Activated naive CD4-positive, alpha-beta T cell treated with anti-CD3 and anti-CD28 coated beads, Interleukin-2, amount 50 U/mL, for 72 hours (primary cell): ENCODE measurements around the gene XIRP2. TPM values are rescaled to one million over a fixed set of nuclear protein-coding genes. Genes with fewer than 3 reads are reported as not detected.

ENCODE experiments used
- ATAC-seq, 2 donors: fragments of 150-1000 bp; cut with Tn5 transposase; 2 replicates each; pipeline ENCODE4 v1.10.0; 2021; ENCODE audit warnings: mild to moderate bottlenecking in 2 of 2, moderate library complexity in 2 of 2
- DNase-seq, 2 donors: peaks; one replicate each; pipeline ENCODE4 v3.0.0; 2021 to 2022; ENCODE audit warnings: low spot score in 2 of 2
- H3K27ac Mint-ChIP-seq, 2 donors: one replicate each; pipeline ENCODE4 v1.8.0; 2022; ENCODE audit warnings: mild to moderate bottlenecking in 2 of 2, mixed read lengths in 2 of 2
- H3K36me3 Mint-ChIP-seq, 2 donors: one replicate each; pipeline ENCODE4 v1.8.0; 2022; ENCODE audit warnings: mixed read lengths in 2 of 2
- H3K9me3 Mint-ChIP-seq, 2 donors: one replicate each; pipeline ENCODE4 v1.8.0; 2022; ENCODE audit warnings: mixed read lengths in 2 of 2
- total RNA-seq, 2 donors: library from RNA; stranded (reverse); gene quantifications; one replicate each; pipeline ENCODE4 v1.2.3, GENCODE V29; 2022

Gene XIRP2
- total RNA-seq, 2 donors from 2014 or later, result not detected

- no peak for DNase-seq
- Mint-ChIP-seq H3K27ac (no peak overlapping the region), H3K36me3 (no peaks in the 10 kb centered on the region), H3K9me3 (no peaks in the 10 kb centered on the region)
- no peak for ATAC-seq
Measured at GRCh38 chr2:166921261-166921896, 33.1 kb downstream of the XIRP2 start.

- DNase-seq, result no peak
- no peak overlapping the region for H3K27ac Mint-ChIP-seq
- no peaks in the 10 kb centered on the region for H3K9me3 Mint-ChIP-seq
- H3K36me3 Mint-ChIP-seq, result no peaks in the 10 kb centered on the region
- no peak for ATAC-seq
Measured at GRCh38 chr2:166924967-166925366, 36.7 kb downstream of the XIRP2 start.

DNA sequence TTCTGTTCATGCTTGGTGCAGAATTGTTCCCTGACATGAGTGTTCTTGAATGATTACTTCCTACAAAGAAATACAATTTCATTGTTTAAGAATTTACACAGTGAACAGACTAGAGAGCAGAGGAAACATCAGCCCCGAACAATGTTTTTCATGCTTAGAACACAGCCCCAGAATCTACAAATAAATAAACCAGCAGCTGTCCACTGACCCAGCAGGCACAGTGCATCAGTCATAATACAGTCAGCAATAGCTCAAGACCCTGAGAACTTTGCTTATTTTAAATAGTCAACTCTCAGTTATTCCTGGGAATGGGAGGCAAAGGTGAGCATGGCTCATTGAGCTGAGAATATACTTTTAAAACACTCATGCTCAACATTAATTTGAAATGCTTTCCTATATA is 38.4 kb downstream of the XIRP2 start:
- Mint-ChIP-seq H3K27ac (no peak overlapping the region), H3K36me3 (no peaks in the 10 kb centered on the region), H3K9me3 (no peaks in the 10 kb centered on the region)
- no peak for ATAC-seq
- no peak for DNase-seq

- no peaks in the 10 kb centered on the region for H3K36me3 Mint-ChIP-seq
- H3K9me3 Mint-ChIP-seq, result peaks cover 4 to 7% of the 10 kb centered on the region in 2 donors
- H3K27ac Mint-ChIP-seq, result no peak overlapping the region
- DNase-seq (no peak), ATAC-seq (no peak)
Measured at GRCh38 chr2:166932032-166932431, 43.8 kb downstream of the XIRP2 start.

DNA sequence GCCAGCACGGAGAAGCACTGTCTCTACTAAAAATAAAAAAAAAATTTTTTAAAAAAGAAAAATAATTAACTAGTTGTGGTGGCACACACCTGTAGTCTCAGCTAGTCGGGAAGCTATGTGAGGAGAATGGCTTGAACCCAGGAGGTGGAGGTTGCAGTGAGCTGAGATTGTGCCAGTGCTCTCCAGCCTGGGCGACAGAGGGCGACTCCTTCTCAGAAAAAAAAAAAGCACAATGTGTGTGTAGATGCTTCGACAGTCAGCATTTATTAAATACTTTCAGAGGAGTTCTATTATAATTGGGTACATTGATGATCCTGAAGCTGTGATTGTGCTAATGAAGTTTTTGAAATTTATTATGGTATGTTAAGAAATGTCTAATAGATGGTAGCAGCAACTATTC is 46.5 kb downstream of the XIRP2 start:
- H3K9me3 Mint-ChIP-seq, result peaks cover 5 to 13% of the 10 kb centered on the region in 2 donors
- no peak for DNase-seq
- ATAC-seq, result no peak
- H3K36me3 Mint-ChIP-seq, result peaks cover 0 to 5% of the 10 kb centered on the region in 2 donors
- H3K27ac Mint-ChIP-seq, result no peak overlapping the region

- no peak for ATAC-seq
- Mint-ChIP-seq H3K9me3 (peaks cover 8 to 11% of the 10 kb centered on the region in 2 donors), H3K36me3 (peaks cover 0 to 5% of the 10 kb centered on the region in 2 donors), H3K27ac (no peak overlapping the region)
- DNase-seq, result no peak
Measured at GRCh38 chr2:166942377-166942776, 54.1 kb downstream of the XIRP2 start.

DNA sequence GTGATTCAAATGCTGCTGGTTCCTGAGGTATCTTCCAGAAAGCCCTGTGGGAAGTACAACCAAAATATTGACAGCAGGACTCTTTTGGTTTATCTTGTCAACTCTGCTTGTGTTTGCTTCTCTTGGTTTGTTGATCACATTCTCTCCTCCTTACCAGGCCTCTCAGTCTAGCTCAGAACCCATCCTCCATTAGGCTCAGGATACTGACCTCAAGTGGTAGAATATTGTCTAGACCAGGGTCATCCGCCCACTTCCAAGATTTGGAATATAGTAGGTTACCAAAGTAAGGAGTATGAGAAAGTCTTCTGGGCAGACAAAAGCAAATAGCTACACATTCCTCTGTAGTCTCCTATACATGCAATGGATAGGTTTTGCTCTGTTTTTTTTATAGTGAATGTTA is 56.6 kb downstream of the XIRP2 start:
- DNase-seq (no peak), ATAC-seq (no peak)
- Mint-ChIP-seq H3K27ac (no peak overlapping the region), H3K9me3 (peaks cover 7 to 11% of the 10 kb centered on the region in 2 donors), H3K36me3 (no peaks in the 10 kb centered on the region)

DNA sequence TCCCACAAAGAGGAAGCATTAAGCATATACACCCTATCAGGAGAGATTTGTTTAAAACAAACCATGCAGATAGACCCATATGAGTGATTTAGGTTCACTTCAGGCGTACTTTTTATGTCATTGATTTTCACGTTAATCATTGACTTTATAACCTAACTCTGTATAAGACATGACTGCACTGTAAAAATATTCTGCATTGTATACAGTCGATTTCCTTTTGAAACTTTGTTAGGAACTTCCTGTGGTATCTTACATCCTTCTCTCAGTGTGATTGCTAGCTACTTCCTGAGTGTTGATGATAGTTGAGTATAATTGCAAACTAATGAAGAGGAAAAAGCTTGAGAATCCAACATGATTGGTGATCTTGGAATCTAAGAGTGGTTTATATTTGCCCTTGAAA is 69.4 kb downstream of the XIRP2 start:
- Mint-ChIP-seq H3K9me3 (peaks cover 0 to 8% of the 10 kb centered on the region in 2 donors), H3K27ac (no peak overlapping the region)

DNA sequence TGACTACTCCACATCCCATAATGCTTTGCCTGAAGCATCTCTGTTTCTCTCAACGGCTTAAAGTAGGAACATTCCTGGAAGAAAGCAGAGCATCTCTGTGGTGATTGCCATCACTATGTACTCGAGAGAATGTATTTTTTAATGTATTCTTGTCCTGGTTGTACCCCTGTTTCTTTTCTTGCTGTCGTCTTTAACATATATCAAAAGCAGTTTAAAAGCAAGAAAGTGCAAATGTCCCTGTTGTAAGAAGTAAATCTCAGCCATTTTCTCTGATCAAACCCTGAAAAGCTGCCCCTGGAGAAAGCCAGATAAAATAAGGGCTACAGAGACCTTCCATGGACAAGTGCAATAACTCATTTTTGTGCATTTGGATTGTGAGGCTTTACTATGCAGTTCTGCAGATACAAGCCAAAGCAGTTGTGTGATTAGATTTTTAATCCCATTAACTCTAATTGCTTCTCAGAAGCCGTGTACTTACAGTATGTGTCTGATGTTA is 70.8 kb downstream of the XIRP2 start:
- DNase-seq (no peak), ATAC-seq (no peak)
- H3K27ac Mint-ChIP-seq, result no peak overlapping the region
- no peaks in the 10 kb centered on the region for H3K36me3 Mint-ChIP-seq
- peaks cover 0 to 6% of the 10 kb centered on the region in 2 donors for H3K9me3 Mint-ChIP-seq

More for the DNA sequence above, 69.4 kb downstream of the XIRP2 start:
- ATAC-seq, result no peak
- no peak for DNase-seq
- H3K36me3 Mint-ChIP-seq, result no peaks in the 10 kb centered on the region

DNA sequence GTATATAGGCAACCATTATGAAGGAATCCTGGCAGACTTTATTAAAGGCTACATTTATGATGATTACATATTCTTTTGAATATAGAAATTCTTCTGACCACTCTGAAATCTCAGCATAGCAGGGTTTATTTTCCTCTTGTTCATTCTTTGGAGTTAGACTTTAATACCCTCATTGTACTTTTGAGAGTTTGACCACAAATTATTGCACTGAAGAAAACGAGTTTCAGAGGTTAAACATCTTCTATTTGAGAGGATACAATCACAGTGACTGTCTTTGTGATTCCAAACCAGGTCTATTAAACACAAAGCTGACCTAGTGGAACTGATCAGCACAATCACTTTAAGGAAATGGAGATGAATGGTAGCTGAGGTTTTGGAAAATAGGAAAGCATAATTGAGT is 71.3 kb downstream of the XIRP2 start:
- DNase-seq (no peak), ATAC-seq (no peak)
- H3K36me3 Mint-ChIP-seq, result no peaks in the 10 kb centered on the region
- H3K27ac Mint-ChIP-seq, result no peak overlapping the region
- H3K9me3 Mint-ChIP-seq, result peaks cover 0 to 5% of the 10 kb centered on the region in 2 donors

GRCh38 chr2:166960702-166961270 is 72.5 kb downstream of the XIRP2 start:
- H3K27ac Mint-ChIP-seq, result no peak overlapping the region
- no peak for DNase-seq
- ATAC-seq, result no peak
- peaks cover 0 to 3% of the 10 kb centered on the region in 2 donors for H3K9me3 Mint-ChIP-seq
- H3K36me3 Mint-ChIP-seq, result no peaks in the 10 kb centered on the region

DNA sequence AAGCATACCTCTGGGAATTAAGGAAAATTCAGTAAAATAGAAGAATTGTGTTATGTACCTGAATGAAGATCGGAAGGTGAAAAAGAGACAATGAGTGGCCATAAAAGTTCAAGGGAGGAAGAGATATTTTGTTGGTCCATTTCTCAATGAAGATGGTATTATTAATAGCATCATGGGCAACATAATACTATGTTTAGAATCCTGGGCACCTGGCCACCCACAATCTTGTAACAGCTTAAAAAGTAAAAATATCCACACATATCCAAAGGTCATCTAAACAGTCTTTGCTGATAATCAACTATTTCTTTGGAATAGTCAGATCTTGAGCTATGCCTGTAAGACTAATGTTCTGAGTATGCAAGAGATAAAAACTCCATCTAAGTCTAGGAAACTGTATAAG is 73.7 kb downstream of the XIRP2 start:
- H3K36me3 Mint-ChIP-seq, result no peaks in the 10 kb centered on the region
- H3K27ac Mint-ChIP-seq, result no peak overlapping the region

GRCh38 chr2:166969486-166969885 is 81.2 kb downstream of the XIRP2 start:
- Mint-ChIP-seq H3K9me3 (no peaks in the 10 kb centered on the region), H3K27ac (no peak overlapping the region)
- DNase-seq, result no peak

More for the DNA sequence above, 73.7 kb downstream of the XIRP2 start:
- peaks cover 0 to 3% of the 10 kb centered on the region in 2 donors for H3K9me3 Mint-ChIP-seq
- no peak for DNase-seq
- no peak for ATAC-seq

DNA sequence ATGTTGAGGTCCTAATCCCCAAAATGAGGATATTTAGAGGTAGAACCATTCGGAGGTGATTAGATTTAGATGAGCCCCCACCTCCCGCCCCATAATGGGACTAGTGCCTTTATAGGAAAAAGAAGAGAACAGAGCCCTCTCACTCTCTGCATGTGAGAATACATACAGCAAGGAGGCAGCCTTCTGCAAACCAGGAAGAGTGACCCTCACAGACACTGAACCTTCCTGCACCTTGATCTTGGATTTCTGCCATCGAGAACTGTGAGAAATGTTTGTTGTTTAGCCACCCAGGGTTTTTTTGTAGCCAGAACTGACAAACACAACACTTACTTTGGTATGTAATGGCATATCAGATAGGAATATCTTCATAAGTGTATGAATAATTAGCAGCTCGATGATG is 83.7 kb downstream of the XIRP2 start:
- H3K9me3 Mint-ChIP-seq, result no peaks in the 10 kb centered on the region
- H3K27ac Mint-ChIP-seq, result no peak overlapping the region
- no peak for ATAC-seq
- DNase-seq, result no peak
- no peaks in the 10 kb centered on the region for H3K36me3 Mint-ChIP-seq

More at GRCh38 chr2:166969486-166969885, 81.2 kb downstream of the XIRP2 start:
- ATAC-seq, result no peak
- no peaks in the 10 kb centered on the region for H3K36me3 Mint-ChIP-seq

DNA sequence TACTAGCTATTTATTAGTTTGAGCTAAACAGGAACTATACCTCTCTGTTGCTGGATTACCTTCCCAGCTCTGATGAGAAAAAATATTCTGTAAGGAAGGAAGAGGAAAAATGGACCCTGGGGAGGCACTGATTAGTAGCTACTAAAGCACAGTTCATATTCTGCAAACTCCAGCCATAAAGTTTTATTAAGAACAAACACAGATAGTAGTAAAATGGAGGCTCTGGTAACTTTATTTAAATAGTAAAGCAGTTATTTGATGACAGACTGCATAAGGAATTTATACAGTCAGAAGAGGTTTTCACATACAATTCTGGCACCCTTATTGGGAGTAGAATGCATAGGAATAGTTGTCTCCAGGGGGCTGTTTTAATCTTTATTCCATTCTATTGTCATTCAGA is 84.1 kb downstream of the XIRP2 start:
- no peak for ATAC-seq
- DNase-seq, result no peak
- no peaks in the 10 kb centered on the region for H3K36me3 Mint-ChIP-seq
- H3K9me3 Mint-ChIP-seq, result no peaks in the 10 kb centered on the region
- no peak overlapping the region for H3K27ac Mint-ChIP-seq

GRCh38 chr2:166984188-166984587 is 95.9 kb downstream of the XIRP2 start:
- Mint-ChIP-seq H3K27ac (no peak overlapping the region), H3K36me3 (peaks cover 0 to 9% of the 10 kb centered on the region in 2 donors), H3K9me3 (peaks cover 9 to 21% of the 10 kb centered on the region in 2 donors)
- ATAC-seq (no peak), DNase-seq (no peak)

DNA sequence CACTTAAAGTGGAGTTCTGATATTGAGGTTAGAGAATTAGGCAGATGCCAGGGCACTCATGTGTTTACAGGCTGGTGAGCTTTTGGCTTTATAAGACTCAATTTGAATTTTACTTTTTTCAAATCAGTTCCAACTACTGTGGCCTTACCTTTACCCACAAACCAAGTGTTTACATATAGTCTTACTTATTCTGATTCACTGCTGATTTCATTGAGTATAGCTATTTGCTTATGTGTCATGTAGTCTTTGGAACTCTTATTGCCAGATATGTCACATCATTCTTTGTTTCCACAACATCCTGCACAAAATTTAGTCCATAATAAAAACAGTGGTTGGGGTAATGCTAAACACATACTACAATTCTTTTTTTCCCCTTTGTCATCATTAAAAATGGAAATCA is 96.5 kb downstream of the XIRP2 start:
- no peak for DNase-seq
- H3K36me3 Mint-ChIP-seq, result peaks cover 0 to 9% of the 10 kb centered on the region in 2 donors
- H3K9me3 Mint-ChIP-seq, result peaks cover 9 to 21% of the 10 kb centered on the region in 2 donors
- no peak for ATAC-seq
- no peak overlapping the region for H3K27ac Mint-ChIP-seq
